ENCODE results near the gene HOXB8.

DNA sequence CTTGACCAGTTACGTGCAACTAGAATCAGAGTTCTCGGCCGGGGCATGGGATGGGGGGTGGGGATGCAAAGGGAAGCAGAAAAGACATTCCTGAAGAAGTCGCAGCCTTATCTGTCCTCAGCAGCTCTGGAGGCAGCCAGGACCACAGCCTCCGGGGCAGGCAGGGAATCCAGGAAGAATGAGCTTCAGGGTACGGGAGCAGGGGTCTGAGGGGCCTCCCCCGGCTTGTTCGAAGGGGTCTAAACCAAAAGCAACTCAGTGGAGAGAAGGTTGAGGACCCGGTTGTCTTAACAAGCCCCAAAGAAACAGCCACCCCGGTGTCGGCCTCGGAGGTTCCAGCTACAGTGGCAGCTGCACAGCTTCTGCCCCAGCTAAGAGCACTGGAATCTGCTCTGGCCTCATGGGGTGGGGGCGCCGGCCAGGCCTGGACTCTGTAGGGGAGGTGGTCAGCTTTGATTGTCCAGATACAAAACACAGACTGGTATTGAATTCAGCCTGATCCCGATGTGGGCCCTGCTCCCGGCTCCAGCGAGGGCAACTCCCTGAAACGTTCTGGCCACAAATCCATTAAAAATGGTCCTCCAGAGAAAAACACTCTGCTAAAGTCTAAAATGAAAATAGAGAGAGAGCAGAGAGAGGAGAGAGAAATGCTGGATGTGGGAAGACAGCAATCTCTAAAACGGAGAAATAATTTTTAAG is 44.6 kb downstream of the HOXB8 start:
- TF ChIP-seq, protein P1, sequence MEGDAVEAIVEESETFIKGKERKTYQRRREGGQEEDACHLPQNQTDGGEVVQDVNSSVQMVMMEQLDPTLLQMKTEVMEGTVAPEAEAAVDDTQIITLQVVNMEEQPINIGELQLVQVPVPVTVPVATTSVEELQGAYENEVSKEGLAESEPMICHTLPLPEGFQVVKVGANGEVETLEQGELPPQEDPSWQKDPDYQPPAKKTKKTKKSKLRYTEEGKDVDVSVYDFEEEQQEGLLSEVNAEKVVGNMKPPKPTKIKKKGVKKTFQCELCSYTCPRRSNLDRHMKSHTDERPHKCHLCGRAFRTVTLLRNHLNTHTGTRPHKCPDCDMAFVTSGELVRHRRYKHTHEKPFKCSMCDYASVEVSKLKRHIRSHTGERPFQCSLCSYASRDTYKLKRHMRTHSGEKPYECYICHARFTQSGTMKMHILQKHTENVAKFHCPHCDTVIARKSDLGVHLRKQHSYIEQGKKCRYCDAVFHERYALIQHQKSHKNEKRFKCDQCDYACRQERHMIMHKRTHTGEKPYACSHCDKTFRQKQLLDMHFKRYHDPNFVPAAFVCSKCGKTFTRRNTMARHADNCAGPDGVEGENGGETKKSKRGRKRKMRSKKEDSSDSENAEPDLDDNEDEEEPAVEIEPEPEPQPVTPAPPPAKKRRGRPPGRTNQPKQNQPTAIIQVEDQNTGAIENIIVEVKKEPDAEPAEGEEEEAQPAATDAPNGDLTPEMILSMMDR (IDR thresholded peaks at IDR 0.05; ENCODE audit: poor library complexity, severe bottlenecking), result no peak
- TF ChIP-seq RAD21 (conservative IDR thresholded peaks at IDR 0.05) (no peak), EZH2 (IDR thresholded peaks at IDR 0.05; ENCODE audit: borderline replicate concordance, insufficient read depth, low read length, poor library complexity, severe bottlenecking) (peak; percentile 62), POLR2AphosphoS5 (IDR thresholded peaks at IDR 0.05) (no peak), TAF1 (IDR thresholded peaks at IDR 0.05; ENCODE audit: low read depth) (no peak)
- TF ChIP-seq, protein P2, sequence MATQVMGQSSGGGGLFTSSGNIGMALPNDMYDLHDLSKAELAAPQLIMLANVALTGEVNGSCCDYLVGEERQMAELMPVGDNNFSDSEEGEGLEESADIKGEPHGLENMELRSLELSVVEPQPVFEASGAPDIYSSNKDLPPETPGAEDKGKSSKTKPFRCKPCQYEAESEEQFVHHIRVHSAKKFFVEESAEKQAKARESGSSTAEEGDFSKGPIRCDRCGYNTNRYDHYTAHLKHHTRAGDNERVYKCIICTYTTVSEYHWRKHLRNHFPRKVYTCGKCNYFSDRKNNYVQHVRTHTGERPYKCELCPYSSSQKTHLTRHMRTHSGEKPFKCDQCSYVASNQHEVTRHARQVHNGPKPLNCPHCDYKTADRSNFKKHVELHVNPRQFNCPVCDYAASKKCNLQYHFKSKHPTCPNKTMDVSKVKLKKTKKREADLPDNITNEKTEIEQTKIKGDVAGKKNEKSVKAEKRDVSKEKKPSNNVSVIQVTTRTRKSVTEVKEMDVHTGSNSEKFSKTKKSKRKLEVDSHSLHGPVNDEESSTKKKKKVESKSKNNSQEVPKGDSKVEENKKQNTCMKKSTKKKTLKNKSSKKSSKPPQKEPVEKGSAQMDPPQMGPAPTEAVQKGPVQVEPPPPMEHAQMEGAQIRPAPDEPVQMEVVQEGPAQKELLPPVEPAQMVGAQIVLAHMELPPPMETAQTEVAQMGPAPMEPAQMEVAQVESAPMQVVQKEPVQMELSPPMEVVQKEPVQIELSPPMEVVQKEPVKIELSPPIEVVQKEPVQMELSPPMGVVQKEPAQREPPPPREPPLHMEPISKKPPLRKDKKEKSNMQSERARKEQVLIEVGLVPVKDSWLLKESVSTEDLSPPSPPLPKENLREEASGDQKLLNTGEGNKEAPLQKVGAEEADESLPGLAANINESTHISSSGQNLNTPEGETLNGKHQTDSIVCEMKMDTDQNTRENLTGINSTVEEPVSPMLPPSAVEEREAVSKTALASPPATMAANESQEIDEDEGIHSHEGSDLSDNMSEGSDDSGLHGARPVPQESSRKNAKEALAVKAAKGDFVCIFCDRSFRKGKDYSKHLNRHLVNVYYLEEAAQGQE (IDR thresholded peaks at IDR 0.05; ENCODE audit: borderline replicate concordance), result no peak

All from neural cell (in vitro differentiated cells).